ENCODE results near the gene KIF13A.

- TF ChIP-seq CTCF (IDR thresholded peaks at IDR 0.05) (no peak), POLR2A (IDR thresholded peaks at IDR 0.05) (no peak)
Measured at GRCh38 chr6:17725083-17725482, 262.4 kb downstream of the KIF13A start.
